GM23338 (cell line): ENCODE results near the gene MYH4. TPM values are rescaled to one million over a fixed set of nuclear protein-coding genes. Genes with fewer than 3 reads are reported as not detected.

Experiments used
- ATAC-seq: fragments of 200-7000 bp; cut with Tn5 transposase; 3 replicates; pipeline ENCODE4 v1.9.1; 2020
- DNase-seq: peaks from one replicate; pipeline ENCODE4 v3.0.0-alpha.2; 2015; ENCODE audit warnings: low spot score
- H2AFZ ChIP-seq: fragments of 200-600 bp; sonication (generic); 2 replicates; pipeline ENCODE4 v1.8.0; 2016; ENCODE audit warnings: antibody characterized with exemption, mild to moderate bottlenecking, moderate library complexity
- H3F3A ChIP-seq: fragments of 200-600 bp; sonication (generic); replicated peaks from 2 replicates; pipeline ENCODE4 v1.8.0; 2017; ENCODE audit warnings: antibody characterized with exemption, mixed run types, low read depth
- H3K27ac ChIP-seq: fragments of 200-600 bp; sonication (generic); 2 replicates; pipeline ENCODE4 v1.6.1; 2016; ENCODE audit warnings: low read depth
- H3K27me3 ChIP-seq: fragments of 200-600 bp; sonication (generic); 2 replicates; pipeline ENCODE4 v1.8.0; 2016; ENCODE audit warnings: mild to moderate bottlenecking, mixed run types, moderate library complexity; ENCODE audit not compliant: insufficient read depth
- H3K36me3 ChIP-seq: fragments of 200-600 bp; sonication (generic); 2 replicates; pipeline ENCODE4 v1.8.0; 2016; ENCODE audit warnings: mild to moderate bottlenecking; ENCODE audit not compliant: insufficient read depth
- H3K4me1 ChIP-seq: fragments of 200-600 bp; sonication (generic); 2 replicates; pipeline ENCODE4 v1.8.0; 2016; ENCODE audit warnings: mild to moderate bottlenecking, moderate library complexity; ENCODE audit not compliant: insufficient read depth
- H3K4me2 ChIP-seq: fragments of 200-600 bp; sonication (generic); 2 replicates; pipeline ENCODE4 v1.7.1; 2017; ENCODE audit warnings: mixed run types
- H3K4me3 ChIP-seq: fragments of 200-600 bp; sonication (generic); 2 replicates; pipeline ENCODE4 v1.6.1; 2016; ENCODE audit warnings: mixed run types
- H3K79me2 ChIP-seq: fragments of 200-600 bp; sonication (generic); replicated peaks from 2 replicates; pipeline ENCODE4 v1.8.0; 2017; ENCODE audit warnings: mild to moderate bottlenecking; ENCODE audit not compliant: insufficient read depth
- H3K9me2 ChIP-seq: fragments of 200-600 bp; sonication (generic); 2 replicates; pipeline ENCODE4 v1.8.0; 2017; ENCODE audit not compliant: insufficient read depth
- H4K20me1 ChIP-seq: fragments of 200-600 bp; sonication (generic); replicated peaks from 2 replicates; pipeline ENCODE4 v1.8.0; 2017; ENCODE audit warnings: mild to moderate bottlenecking; ENCODE audit not compliant: insufficient read depth
- H3K27ac Mint-ChIP-seq: 2 replicates; pipeline ENCODE4 v1.8.0; 2020; ENCODE audit warnings: inconsistent platforms, mild to moderate bottlenecking, moderate library complexity, mixed read lengths
- H3K27me3 Mint-ChIP-seq: 3 replicates; pipeline ENCODE4 v1.8.0; 2022; ENCODE audit warnings: low read depth, mild to moderate bottlenecking, moderate library complexity, mixed read lengths, inconsistent platforms; ENCODE audit not compliant: insufficient read depth, poor library complexity
- H3K36me3 Mint-ChIP-seq: 3 replicates; pipeline ENCODE4 v1.8.0; 2021; ENCODE audit warnings: low read depth, mild to moderate bottlenecking, inconsistent platforms, moderate library complexity, mixed read lengths
- H3K4me1 Mint-ChIP-seq: 3 replicates; pipeline ENCODE4 v1.8.0; 2020; ENCODE audit warnings: mild to moderate bottlenecking, inconsistent platforms, mixed read lengths
- H3K4me3 Mint-ChIP-seq: 3 replicates; pipeline ENCODE4 v1.8.0; 2021; ENCODE audit warnings: moderate library complexity, mild to moderate bottlenecking, inconsistent platforms, mixed read lengths
- H3K9me3 Mint-ChIP-seq: 3 replicates; pipeline ENCODE4 v1.8.0; 2020; ENCODE audit warnings: moderate library complexity, mild to moderate bottlenecking, inconsistent platforms, mixed read lengths
- CREB1 ChIP-seq: fragments of 250-450 bp; sonication (Bioruptor Pico); IDR thresholded peaks from 2 replicates; pipeline ENCODE4 v1.5.0; 2020; ENCODE audit warnings: low read depth, mild to moderate bottlenecking, moderate library complexity
- CTCF ChIP-seq, 2 experiments: fragments of 200-600 bp in 1 of 2; sonication (generic) in 1 of 2; conservative IDR thresholded peaks; 2 replicates each; pipeline versions ENCODE4 v1.5.1 to v1.6.1; 2016 to 2017; ENCODE audit warnings: antibody characterized with exemption in 2 of 2, low read depth in 2 of 2, mild to moderate bottlenecking in 2 of 2, moderate library complexity in 1 of 2
- ETS1 ChIP-seq: IDR thresholded peaks from 2 replicates; pipeline ENCODE4 v1.6.1; 2016; ENCODE audit warnings: antibody characterized with exemption
- EZH2 ChIP-seq: fragments of 200-600 bp; sonication (generic); IDR thresholded peaks from one replicate; pipeline ENCODE4 v1.8.0; 2017; ENCODE audit warnings: antibody characterized with exemption, mild to moderate bottlenecking, low read depth; ENCODE audit not compliant: unreplicated experiment
- JUNB ChIP-seq: IDR thresholded peaks from one replicate; pipeline ENCODE4 v1.6.1; 2016; ENCODE audit warnings: antibody characterized with exemption; ENCODE audit not compliant: unreplicated experiment
- NANOG ChIP-seq: IDR thresholded peaks from 2 replicates; pipeline ENCODE4 v1.6.1; 2016; ENCODE audit warnings: antibody characterized with exemption, borderline replicate concordance
- POLR2AphosphoS5 ChIP-seq: IDR thresholded peaks from 2 replicates; pipeline ENCODE4 v1.6.1; 2016; ENCODE audit warnings: antibody characterized with exemption, low read depth
- REST ChIP-seq: IDR thresholded peaks from one replicate; pipeline ENCODE4 v1.6.1; 2018; ENCODE audit warnings: antibody characterized with exemption; ENCODE audit not compliant: unreplicated experiment
- STAT1 ChIP-seq: IDR thresholded peaks from one replicate; pipeline ENCODE4 v1.6.1; 2016; ENCODE audit warnings: antibody characterized with exemption; ENCODE audit not compliant: unreplicated experiment
- ZNF114 ChIP-seq: fragments of 250-450 bp; sonication (Bioruptor Pico); IDR thresholded peaks from 2 replicates; pipeline ENCODE4 v1.5.0; 2020; ENCODE audit warnings: mild to moderate bottlenecking, moderate library complexity
- ZNF331 ChIP-seq: fragments of 250-450 bp; sonication (Bioruptor Pico); IDR thresholded peaks from 2 replicates; pipeline ENCODE4 v1.5.0; 2020; ENCODE audit warnings: low read depth, mild to moderate bottlenecking, moderate library complexity
- ZNF462 ChIP-seq: fragments of 250-450 bp; sonication (Bioruptor Pico); IDR thresholded peaks from 2 replicates; pipeline ENCODE4 v1.5.0; 2020; ENCODE audit warnings: mild to moderate bottlenecking, moderate library complexity
- polyA plus RNA-seq: library from polyadenylated mRNA; unstranded; fragments of >200 nt; fragmentation: Nextera tagmentation; extraction: Ambion mirVana; gene quantifications from 2 replicates; pipeline ENCODE4 v1.2.1, GENCODE V29; 2016
- total RNA-seq: library from RNA; depleted of rRNA; stranded (reverse); fragments of >200 nt; shearing (Covaris generic); gene quantifications from 2 replicates; pipeline ENCODE4 v1.2.3, GENCODE V29; 2014

MYH4 gene
- total and polyA plus RNA-seq, 2 experiments from 2014 or later, result not detected

GRCh38 chr17:10457952-10458351, 11.4 kb downstream of the MYH4 start (continued):
- TF ChIP-seq CTCF (conservative IDR thresholded peaks at IDR 0.05; ENCODE audit: low read depth in 2 of 2) (no peak), NANOG (no peak), STAT1 (no peak), REST (no peak), CREB1 (no peak), POLR2AphosphoS5 (no peak), ZNF331 (CRISPR knock-in tag) (no peak), ZNF114 (CRISPR knock-in tag) (no peak), EZH2 (no peak), ETS1 (no peak), JUNB (no peak)

GRCh38 chr17:10447026-10447931, 22.1 kb downstream of the MYH4 start:
- Histone ChIP-seq H2AFZ (no peak overlapping the region; the same call in 1 of the 2 replicates), H3K36me3 (no peaks in the 10 kb centered on the region), H3K27me3 (no peaks in the 10 kb centered on the region), H3K4me1 (no peaks in the 10 kb centered on the region), H3K4me2 (no peak overlapping the region), H3K9me2 (0 out of 2 replicates have a peak, but pooled peaks cover 7% of the 10 kb centered on the region), H3K79me2 (no peaks in the 10 kb centered on the region), H3K4me3 (no peak overlapping the region), H3K27ac (no peak overlapping the region), H4K20me1 (no peaks in the 10 kb centered on the region), H3F3A (no peaks in the 10 kb centered on the region)
- no peak overlapping the region for H3K4me3 Mint-ChIP-seq
- TF ChIP-seq ZNF462 (CRISPR knock-in tag) (no peak), NANOG (no peak)
- no peaks in the 10 kb centered on the region for H3K36me3 Mint-ChIP-seq
- ATAC-seq, result no peak
- no peak for DNase-seq
- no peaks in the 10 kb centered on the region for H3K9me3 Mint-ChIP-seq
- H3K27ac Mint-ChIP-seq, result no peak overlapping the region
- H3K27me3 Mint-ChIP-seq, result peaks cover 5% of the 10 kb centered on the region
- no peaks in the 10 kb centered on the region for H3K4me1 Mint-ChIP-seq
